ENCODE results near the gene EGFL7. TPM values are rescaled to one million over a fixed set of nuclear protein-coding genes. Genes with fewer than 3 reads are reported as not detected.
"Not testable (repeated sequence)": the region's sequence is repeated elsewhere in the genome, so short reads cannot be mapped to it uniquely, and the experiment has no call there.

The EGFL7 gene
- total RNA-seq, 2 experiments from 2014 or later: 0.28 to 0.30 TPM

DNA sequence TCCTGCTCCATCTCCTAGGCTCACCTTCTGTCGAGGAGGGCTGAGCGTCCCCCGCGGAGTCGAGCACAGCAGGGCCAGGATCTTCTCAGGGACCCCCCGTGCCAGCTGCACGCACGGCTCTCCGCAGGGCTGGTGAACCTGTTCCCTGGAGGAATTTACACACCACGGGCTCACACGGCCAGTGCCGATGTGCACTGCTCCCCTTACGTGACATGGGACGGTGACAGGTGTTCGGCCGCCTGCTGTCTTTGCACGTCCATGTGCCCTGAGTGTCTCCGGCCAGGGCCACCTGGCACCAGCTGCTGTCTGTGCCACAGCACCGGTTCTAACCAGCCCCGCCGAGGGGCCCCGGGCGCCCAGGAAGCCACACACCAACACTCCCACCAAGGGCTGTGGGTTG lies 33.2 kb downstream of the EGFL7 start:
- H3K4me1 Mint-ChIP-seq: peaks cover 9% of the 10 kb centered on the region
- CTCF ChIA-PET: no interaction called here
- H3K36me3 Mint-ChIP-seq (ENCODE audit: low read depth): no peaks in the 10 kb centered on the region
- DNase-seq: no peak
- no peaks in the 10 kb centered on the region for H3K9me3 Mint-ChIP-seq
- H3K27me3 Mint-ChIP-seq: peaks cover 14% of the 10 kb centered on the region
- POLR2A ChIA-PET: interaction anchor here (1.0 kb wide), 1 partner anchor 31 kb away, joined by 3 read pairs; no protein-coding TSS in a partner anchor
- no peak overlapping the region for H3K4me3 Mint-ChIP-seq
- no peak overlapping the region for H3K27ac Mint-ChIP-seq

DNA sequence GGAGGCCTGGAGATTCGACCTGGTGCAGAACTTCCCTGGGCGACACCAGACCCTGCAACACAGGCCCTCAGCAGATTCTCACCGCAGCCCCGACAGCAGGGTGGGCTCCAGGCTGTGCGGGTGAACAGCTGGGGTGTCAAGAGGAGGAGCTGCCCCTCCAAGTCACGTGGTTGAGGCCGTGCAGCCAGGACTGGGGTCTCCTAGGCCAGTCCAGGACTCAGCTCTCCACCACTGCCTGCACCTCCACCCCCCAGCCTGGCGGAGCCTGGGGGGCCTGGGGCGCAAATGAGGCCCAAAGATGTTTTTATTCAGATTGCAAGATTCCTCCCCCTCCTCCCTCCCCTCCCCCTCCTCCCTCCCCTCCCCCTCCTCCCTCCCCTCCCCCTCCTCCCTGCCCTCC lies 33.8 kb downstream of the EGFL7 start:
- Mint-ChIP-seq H3K27ac (no peak overlapping the region), H3K9me3 (no peaks in the 10 kb centered on the region)
- POLR2A ChIA-PET: no interaction called here

DNA sequence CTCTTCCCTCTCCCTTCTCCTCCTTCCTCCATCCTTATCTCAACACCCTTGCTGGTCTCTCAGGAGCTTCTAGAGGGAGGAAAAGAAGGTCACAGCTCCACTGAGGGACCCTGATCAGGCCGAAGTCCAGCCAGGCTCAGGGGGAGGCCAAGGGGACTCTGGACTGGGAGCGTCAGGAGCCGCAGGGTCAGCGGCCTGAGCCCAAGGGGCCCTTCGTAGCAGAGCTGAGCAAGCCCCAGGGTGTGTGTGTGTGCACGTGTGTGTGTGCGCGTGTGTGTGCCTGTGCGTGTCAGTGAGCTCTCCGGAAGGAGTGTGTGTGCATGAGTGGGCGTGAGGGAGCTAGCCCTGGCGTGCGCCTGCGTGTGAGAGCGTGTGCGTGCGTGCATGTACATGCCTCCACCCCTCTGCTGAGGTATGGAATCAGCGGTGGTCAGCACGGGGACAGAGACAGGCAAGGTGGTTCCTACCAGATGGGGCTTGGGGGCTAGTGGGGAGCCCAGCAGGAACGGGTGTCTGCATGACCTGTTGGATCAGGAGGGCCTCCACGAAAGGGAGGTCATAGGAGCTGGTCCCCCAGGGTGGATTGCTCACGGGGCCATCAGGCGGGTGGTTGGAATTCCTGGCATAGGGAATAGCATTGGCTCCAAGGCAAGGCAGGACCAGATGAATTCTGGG lies 34.6 kb downstream of the EGFL7 start:
- ChIA-PET CTCF (no interaction called here), POLR2A (interaction anchor here (0.6 to 1.9 kb wide), 2 partner anchors 14 to 30 kb away, joined by 4 to 9 read pairs; no protein-coding TSS in a partner anchor)
- Mint-ChIP-seq H3K27me3 (peaks cover 22% of the 10 kb centered on the region), H3K9me3 (no peaks in the 10 kb centered on the region), H3K27ac (no peak overlapping the region), H3K4me1 (peaks cover 19% of the 10 kb centered on the region), H3K4me3 (no peak overlapping the region), H3K36me3 (ENCODE audit: low read depth) (no peaks in the 10 kb centered on the region)
- DNase-seq: no peak

More for the DNA sequence above, 33.8 kb downstream of the EGFL7 start:
- Mint-ChIP-seq H3K27me3 (peaks cover 16% of the 10 kb centered on the region), H3K4me1 (peaks cover 14% of the 10 kb centered on the region), H3K36me3 (ENCODE audit: low read depth) (no peaks in the 10 kb centered on the region), H3K4me3 (no peak overlapping the region)
- DNase-seq: no peak
- CTCF ChIA-PET: no interaction called here

DNA sequence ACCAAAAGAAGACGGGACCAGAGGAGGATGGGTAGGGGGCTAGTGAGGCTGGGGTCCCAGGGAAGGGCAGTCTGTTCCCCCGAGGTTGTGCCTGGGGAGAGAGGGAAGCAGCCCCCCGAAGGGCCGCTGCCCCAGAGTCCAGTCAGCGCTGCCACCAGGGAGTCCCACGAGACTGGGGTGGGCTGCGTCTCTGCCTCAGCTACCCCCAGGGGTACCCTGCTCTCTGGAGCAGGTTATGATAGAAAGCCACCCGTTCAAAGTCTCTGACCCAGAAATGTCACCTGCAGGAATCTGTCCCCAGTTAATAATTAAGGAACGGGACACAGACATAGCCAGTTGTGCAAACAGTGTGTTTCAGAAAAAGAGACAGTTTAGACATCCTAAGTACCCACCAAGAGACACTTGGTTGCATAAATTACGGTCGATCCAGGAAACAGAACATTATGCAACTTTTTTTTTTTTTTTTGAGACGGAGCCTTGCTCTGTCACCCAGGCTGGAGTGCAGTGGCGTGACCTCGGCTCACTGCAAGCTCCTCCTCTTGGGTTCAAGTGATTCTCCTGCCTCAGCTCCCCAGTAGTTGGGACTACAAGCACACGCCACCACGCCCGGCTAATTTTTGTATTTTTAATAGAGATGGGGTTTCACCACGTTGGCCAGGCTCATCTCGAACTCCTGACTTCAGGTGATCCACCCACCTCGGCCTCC lies 35.3 kb downstream of the EGFL7 start:
- H3K27ac Mint-ChIP-seq: no peak overlapping the region
- CTCF ChIA-PET: no interaction called here
- POLR2A ChIA-PET: interaction anchor here (0.6 to 1.9 kb wide), 2 partner anchors 15 to 29 kb away, joined by 4 to 9 read pairs; no protein-coding TSS in a partner anchor
- no peaks in the 10 kb centered on the region for H3K9me3 Mint-ChIP-seq
- DNase-seq: no peak
- no peaks in the 10 kb centered on the region for H3K36me3 Mint-ChIP-seq (ENCODE audit: low read depth)
- H3K4me3 Mint-ChIP-seq: no peak overlapping the region
- peaks cover 23% of the 10 kb centered on the region for H3K27me3 Mint-ChIP-seq
- H3K4me1 Mint-ChIP-seq: peaks cover 21% of the 10 kb centered on the region

DNA sequence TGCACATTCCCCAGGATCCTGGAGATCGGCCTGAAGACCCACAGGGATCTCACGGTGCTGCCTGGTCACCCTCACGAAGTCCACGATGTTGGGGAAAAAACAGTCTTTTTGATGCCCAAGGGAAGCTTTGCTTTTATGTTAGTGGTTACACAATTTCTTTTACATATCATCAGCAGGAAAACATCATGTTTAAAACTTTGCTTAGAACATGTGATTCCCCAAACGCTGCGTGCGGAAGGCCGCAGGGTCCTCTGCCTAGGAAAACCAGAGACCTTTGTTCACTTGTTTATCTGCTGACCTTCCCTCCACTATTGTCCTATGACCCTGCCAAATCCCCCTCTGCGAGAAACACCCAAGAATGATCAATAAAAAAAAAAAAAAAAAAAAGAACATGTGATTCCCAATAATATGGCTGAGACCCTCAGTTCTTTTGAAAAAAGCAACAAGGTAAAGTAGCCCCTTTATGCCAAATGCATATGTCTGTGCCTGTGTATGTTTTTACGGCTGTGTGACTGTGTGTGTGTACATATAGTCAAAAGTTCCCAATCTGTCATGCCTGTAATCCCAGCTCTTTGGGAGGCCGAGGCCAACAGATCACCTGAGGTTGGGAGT lies 36.0 kb downstream of the EGFL7 start:
- Mint-ChIP-seq H3K4me3 (no peak overlapping the region), H3K9me3 (no peaks in the 10 kb centered on the region), H3K4me1 (peaks cover 21% of the 10 kb centered on the region), H3K27ac (no peak overlapping the region), H3K36me3 (ENCODE audit: low read depth) (no peaks in the 10 kb centered on the region), H3K27me3 (peaks cover 24% of the 10 kb centered on the region)
- ChIA-PET CTCF (no interaction called here), POLR2A (interaction anchor here (1.0 to 1.9 kb wide), 2 partner anchors 29 to 31 kb away, joined by 3 to 9 read pairs; no protein-coding TSS in a partner anchor)
- DNase-seq: no peak

DNA sequence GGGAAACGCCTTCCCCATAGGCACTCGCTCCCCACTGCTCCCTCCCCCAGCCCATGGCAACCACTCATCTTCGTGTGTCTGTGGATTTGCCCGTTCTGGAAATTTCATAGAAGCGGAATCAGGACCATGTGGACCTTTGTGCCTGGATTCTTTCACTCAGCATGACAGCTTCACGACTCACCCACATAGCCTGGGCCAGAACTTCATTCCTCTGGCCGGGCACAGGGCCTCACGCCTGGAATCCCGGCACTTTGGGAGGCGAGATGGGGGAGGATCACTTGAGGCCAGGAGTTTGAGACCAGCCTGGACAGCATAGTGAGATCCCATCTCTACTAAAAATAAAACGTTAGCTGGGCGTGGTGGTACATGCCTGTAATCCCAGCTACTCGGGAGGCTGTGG lies 37.6 kb downstream of the EGFL7 start:
- Mint-ChIP-seq H3K27me3 (peaks cover 27% of the 10 kb centered on the region), H3K9me3 (no peaks in the 10 kb centered on the region), H3K36me3 (ENCODE audit: low read depth) (no peaks in the 10 kb centered on the region), H3K27ac (no peak overlapping the region), H3K4me3 (peak overlapping the region; percentile 10), H3K4me1 (peaks cover 21% of the 10 kb centered on the region)
- ChIA-PET CTCF (interaction anchor here (0.7 to 1.0 kb wide), 2 partner anchors 28 to 210 kb away, joined by 3 read pairs; no protein-coding TSS in a partner anchor), POLR2A (interaction anchor here (1.4 to 3.3 kb wide), 3 partner anchors 21 to 28 kb away, joined by 3 to 16 read pairs (median 8); no protein-coding TSS in a partner anchor)
- no peak for DNase-seq

DNA sequence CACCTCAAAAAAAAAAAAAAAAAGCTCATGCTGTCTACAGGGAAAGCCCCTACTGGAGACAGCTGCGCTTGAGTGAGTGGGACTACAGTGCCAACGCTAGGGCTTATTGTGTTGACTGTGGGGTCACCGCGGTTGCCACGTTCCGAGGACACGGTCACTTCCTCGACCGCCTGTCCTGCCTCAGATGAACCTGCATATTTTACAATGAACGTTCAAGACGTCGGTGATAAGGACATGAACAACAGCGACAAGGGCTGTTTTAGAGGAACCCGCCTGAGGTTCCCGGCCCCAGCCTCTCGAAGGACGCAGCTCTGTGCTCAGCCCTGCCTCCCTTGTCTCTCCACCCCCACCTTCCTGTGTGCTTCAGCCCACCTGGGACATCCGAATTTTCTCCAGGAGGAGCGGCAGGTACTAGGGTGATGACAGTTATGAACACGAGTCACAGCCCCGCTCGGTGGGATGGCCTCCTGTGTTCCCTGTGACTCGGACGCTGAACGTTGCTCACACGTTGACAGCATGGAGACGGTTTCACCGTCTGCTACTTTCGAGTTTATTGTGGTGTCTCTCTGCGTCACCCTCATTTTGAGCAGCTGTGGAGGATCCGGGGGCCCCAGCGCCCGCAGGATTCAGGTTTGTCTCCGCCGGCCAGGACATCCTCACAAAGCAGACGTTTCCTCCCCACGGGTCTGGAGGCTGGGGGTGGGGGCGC lies 38.4 kb downstream of the EGFL7 start:
- ChIA-PET POLR2A (interaction anchor here (0.7 to 3.3 kb wide), 4 partner anchors 20 to 27 kb away, joined by 3 to 16 read pairs (median 6); no protein-coding TSS in a partner anchor), CTCF (interaction anchor here (1.0 to 1.4 kb wide), 2 partner anchors 28 to 29 kb away, joined by 3 to 4 read pairs; no protein-coding TSS in a partner anchor)
- Mint-ChIP-seq H3K27me3 (peaks cover 30% of the 10 kb centered on the region), H3K36me3 (ENCODE audit: low read depth) (no peaks in the 10 kb centered on the region), H3K4me3 (peak overlapping the region; percentile 72), H3K27ac (peak overlapping the region; percentile 70), H3K9me3 (no peaks in the 10 kb centered on the region), H3K4me1 (peaks cover 21% of the 10 kb centered on the region)
- DNase-seq: peak; percentile 69

DNA sequence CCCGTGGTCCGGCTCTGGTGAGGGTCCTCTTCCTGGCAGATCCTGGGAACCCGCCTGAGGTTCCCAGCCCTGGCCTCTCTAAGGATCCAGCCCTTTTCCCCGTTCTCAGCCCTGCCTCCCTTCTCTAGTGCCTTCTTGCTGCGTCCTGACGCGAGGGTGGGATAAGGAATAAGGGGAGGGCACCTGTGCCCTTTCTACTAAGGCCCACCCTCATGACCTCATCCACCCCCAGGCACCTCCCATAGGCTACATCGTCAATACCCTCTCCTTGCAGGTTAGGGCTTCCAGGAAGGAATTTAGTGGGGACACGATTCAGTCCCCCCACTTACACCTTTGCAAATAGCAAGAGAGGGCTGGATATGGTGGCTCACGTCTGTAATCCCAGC lies 38.9 kb downstream of the EGFL7 start:
- H3K36me3 Mint-ChIP-seq (ENCODE audit: low read depth): no peaks in the 10 kb centered on the region
- H3K27ac Mint-ChIP-seq: peak overlapping the region; percentile 31
- CTCF ChIA-PET: interaction anchor here (1.4 kb wide), 1 partner anchor 28 kb away, joined by 4 read pairs; no protein-coding TSS in a partner anchor
- H3K4me1 Mint-ChIP-seq: peaks cover 21% of the 10 kb centered on the region
- no peak for DNase-seq
- H3K4me3 Mint-ChIP-seq: peak overlapping the region; percentile 72
- peaks cover 30% of the 10 kb centered on the region for H3K27me3 Mint-ChIP-seq
- POLR2A ChIA-PET: interaction anchor here (1.6 to 3.3 kb wide), 2 partner anchors 25 to 27 kb away, joined by 8 to 16 read pairs; no protein-coding TSS in a partner anchor
- no peaks in the 10 kb centered on the region for H3K9me3 Mint-ChIP-seq

DNA sequence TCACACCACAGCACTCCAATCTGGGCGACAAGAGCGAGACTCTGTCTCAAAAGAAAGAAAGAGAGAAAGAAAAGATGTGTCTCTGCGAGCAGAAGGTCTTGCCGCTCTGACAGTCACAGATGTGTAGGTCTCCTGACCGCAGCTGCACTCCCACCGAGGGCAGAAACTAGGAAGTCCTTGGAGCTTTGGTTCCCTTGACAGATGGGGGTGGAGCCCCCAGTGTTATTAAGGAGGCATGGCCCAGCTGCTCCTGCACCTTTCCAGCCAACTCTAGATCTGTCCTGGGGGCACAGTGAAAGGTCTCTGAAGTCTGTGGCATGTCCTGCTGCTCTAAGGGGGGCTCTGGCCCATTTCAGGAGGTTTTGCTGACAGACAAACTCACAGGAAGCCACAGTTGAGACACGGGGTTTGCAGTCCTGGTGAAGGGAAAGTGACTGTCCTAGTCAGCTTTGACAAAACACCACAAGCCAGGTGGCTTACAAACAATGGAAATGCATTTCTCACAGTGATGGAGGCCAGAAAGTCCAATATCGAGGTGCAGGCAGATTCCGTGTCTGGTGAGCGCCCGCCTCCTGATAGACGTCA lies 40.7 kb downstream of the EGFL7 start:
- Mint-ChIP-seq H3K4me1 (peaks cover 21% of the 10 kb centered on the region), H3K4me3 (no peak overlapping the region), H3K36me3 (ENCODE audit: low read depth) (no peaks in the 10 kb centered on the region), H3K9me3 (no peaks in the 10 kb centered on the region), H3K27ac (no peak overlapping the region), H3K27me3 (peaks cover 27% of the 10 kb centered on the region)
- ChIA-PET CTCF (interaction anchor here (1.4 kb wide), 1 partner anchor 24 kb away, joined by 4 read pairs; no protein-coding TSS in a partner anchor), POLR2A (interaction anchor here (0.8 to 3.3 kb wide), 3 partner anchors 13 to 25 kb away, joined by 3 to 16 read pairs (median 3); no protein-coding TSS in a partner anchor)
- no peak for DNase-seq

DNA sequence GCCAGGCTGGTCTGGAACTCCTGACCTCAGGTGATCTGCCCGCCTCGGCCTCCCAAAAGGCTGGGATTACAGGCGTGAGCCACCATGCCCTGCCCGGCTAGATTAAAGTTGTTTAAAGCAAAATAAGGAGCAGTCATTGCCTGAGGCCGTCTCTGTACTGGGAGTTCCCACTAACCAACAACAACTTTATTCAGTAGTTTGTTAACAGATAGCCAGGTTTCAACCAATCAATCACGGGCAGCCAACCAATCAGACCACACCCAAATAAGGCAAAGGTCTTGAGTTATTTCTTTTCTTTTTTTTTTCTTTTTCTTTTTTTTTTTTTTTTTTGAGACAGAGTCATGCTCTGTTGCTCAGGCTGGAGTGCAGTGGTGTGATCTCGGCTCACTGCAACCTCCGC lies 42.0 kb downstream of the EGFL7 start:
- POLR2A ChIA-PET; H3K9me3 Mint-ChIP-seq; H3K27ac Mint-ChIP-seq; H3K4me3 Mint-ChIP-seq; DNase-seq; CTCF ChIA-PET; H3K36me3 Mint-ChIP-seq (ENCODE audit: low read depth): not testable (repeated sequence)
- Mint-ChIP-seq H3K4me1 (peaks cover 21% of the 10 kb centered on the region), H3K27me3 (peaks cover 22% of the 10 kb centered on the region)

DNA sequence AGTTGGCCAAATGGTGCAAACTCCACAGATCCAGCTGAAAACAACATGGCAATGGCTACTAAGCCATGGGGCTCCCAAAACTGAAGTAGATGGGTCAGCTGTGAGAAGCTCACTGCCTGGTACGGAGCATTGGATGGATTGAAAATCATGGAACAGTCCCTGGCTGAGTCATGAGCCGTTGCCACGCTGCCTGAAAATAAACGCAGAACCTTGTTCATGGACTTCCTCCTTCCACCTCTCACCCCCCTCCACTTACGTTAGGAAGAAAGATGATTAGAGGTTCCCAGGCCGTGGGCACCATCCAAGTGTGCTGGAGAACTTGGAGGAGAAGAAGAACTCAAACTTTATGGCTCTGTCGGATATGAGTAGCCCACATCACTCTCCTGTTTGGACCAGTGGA lies 42.8 kb downstream of the EGFL7 start:
- ChIA-PET CTCF (no interaction called here), POLR2A (no interaction called here)
- Mint-ChIP-seq H3K4me3 (no peak overlapping the region), H3K4me1 (peaks cover 15% of the 10 kb centered on the region), H3K27ac (no peak overlapping the region), H3K9me3 (no peaks in the 10 kb centered on the region), H3K36me3 (ENCODE audit: low read depth) (no peaks in the 10 kb centered on the region), H3K27me3 (peaks cover 27% of the 10 kb centered on the region)
- no peak for DNase-seq

DNA sequence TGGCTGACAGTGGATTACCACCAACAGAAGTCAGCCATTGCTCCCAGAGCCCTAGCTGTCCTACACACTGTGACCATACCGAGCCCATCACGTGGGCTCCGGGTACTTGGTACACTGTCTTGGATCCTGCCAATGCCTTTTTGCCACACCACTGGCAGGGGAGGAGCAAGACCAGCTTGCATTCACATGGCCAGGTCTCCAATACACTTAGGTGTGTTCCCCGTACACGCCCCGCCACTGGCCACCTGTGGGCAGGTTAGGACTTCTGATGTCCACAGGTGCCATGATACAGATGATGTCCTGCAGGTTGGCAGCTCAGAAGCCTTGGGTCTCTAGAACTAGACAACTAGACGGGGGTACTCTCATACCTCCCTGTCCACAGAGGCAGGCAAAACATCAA lies 44.3 kb downstream of the EGFL7 start:
- Mint-ChIP-seq H3K36me3 (ENCODE audit: low read depth) (no peaks in the 10 kb centered on the region), H3K9me3 (no peaks in the 10 kb centered on the region), H3K27me3 (peaks cover 33% of the 10 kb centered on the region), H3K4me3 (no peak overlapping the region), H3K4me1 (peaks cover 5% of the 10 kb centered on the region), H3K27ac (no peak overlapping the region)
- POLR2A ChIA-PET: interaction anchor here (2.1 kb wide), 1 partner anchor 20 kb away, joined by 12 read pairs; no protein-coding TSS in a partner anchor
- DNase-seq: no peak
- CTCF ChIA-PET: interaction anchor here (1.2 kb wide), 1 partner anchor 20 kb away, joined by 4 read pairs; no protein-coding TSS in a partner anchor
